GM12878 (cell line): ENCODE results near the gene OR1L6.

Experiments used
- BRCA1 ChIP-seq: IDR thresholded peaks from 2 replicates; pipeline ENCODE4 v1.6.1; 2011; ENCODE audit warnings: low read depth, low read length, improper control_type of control experiment
- EZH2 ChIP-seq: IDR thresholded peaks from 2 replicates; pipeline ENCODE4 v1.6.1; 2012; ENCODE audit warnings: low read depth, mild to moderate bottlenecking, control low read depth, inconsistent platforms, low read length, borderline replicate concordance; ENCODE audit not compliant: control insufficient read depth
- FOXM1 ChIP-seq: IDR thresholded peaks from 2 replicates; pipeline ENCODE4 v1.6.1; 2012; ENCODE audit warnings: low read depth, mild to moderate bottlenecking, inconsistent platforms, low read length, moderate library complexity
- MTA3 ChIP-seq: IDR thresholded peaks from 2 replicates; pipeline ENCODE4 v1.6.1; 2012; ENCODE audit warnings: low read length, inconsistent platforms, borderline replicate concordance
- MYB ChIP-seq: fragments of 150-350 bp; IDR thresholded peaks from 2 replicates; pipeline ENCODE4 v1.6.1; 2014; ENCODE audit warnings: mild to moderate bottlenecking, low read depth, low read length, borderline replicate concordance
- SREBF2 ChIP-seq: IDR thresholded peaks from 2 replicates; pipeline ENCODE4 v1.6.1; 2012; ENCODE audit warnings: mild to moderate bottlenecking, low read length
- TF ChIP-seq, protein P1 (sequence below): IDR thresholded peaks from 2 replicates; pipeline ENCODE4 v1.6.1; 2012; ENCODE audit warnings: low read depth, low read length, improper control_type of control experiment
- TF ChIP-seq, protein P2 (sequence below), 3 experiments: IDR thresholded peaks in 2 of 3; conservative IDR thresholded peaks in 1 of 3; 2 replicates each; pipeline ENCODE4 v1.5.1; 2011; ENCODE audit warnings: low read depth in 3 of 3, low read length in 3 of 3, mild to moderate bottlenecking in 3 of 3, control low read depth in 2 of 3, moderate library complexity in 2 of 3, inconsistent platforms in 1 of 3, mixed read lengths in 1 of 3; ENCODE audit not compliant: control insufficient read depth in 2 of 3, insufficient read depth in 1 of 3; ENCODE audit errors: extremely low read depth in 1 of 3
- TF ChIP-seq, protein P3 (sequence below): IDR thresholded peaks from 2 replicates; pipeline ENCODE4 v1.6.1; 2011; ENCODE audit warnings: mild to moderate bottlenecking, low read depth, low read length, moderate library complexity; ENCODE audit not compliant: insufficient replicate concordance

DNA sequence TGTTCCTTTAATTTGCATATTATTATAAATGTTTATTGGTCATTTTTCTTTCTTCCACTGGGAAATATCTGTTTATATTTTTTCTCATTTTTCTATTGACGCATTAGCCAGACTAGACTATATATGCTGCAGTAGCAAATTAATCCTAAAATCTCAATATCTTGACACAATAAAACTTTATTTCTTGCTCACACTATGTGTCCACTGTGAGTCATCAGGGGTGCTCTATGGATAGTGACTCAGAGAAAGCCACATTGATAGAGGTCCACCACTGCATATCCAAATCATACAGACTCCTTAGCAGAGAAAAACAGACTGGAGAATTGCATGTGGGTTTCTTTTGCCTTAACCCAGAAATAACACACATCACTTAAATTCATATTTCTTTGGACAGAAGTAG is 46.4 kb upstream of the OR1L6 start:
- TF ChIP-seq BRCA1: no peak
- TF ChIP-seq FOXM1: no peak
- TF ChIP-seq, protein P1, sequence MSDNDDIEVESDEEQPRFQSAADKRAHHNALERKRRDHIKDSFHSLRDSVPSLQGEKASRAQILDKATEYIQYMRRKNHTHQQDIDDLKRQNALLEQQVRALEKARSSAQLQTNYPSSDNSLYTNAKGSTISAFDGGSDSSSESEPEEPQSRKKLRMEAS: no peak
- TF ChIP-seq, protein P2, sequence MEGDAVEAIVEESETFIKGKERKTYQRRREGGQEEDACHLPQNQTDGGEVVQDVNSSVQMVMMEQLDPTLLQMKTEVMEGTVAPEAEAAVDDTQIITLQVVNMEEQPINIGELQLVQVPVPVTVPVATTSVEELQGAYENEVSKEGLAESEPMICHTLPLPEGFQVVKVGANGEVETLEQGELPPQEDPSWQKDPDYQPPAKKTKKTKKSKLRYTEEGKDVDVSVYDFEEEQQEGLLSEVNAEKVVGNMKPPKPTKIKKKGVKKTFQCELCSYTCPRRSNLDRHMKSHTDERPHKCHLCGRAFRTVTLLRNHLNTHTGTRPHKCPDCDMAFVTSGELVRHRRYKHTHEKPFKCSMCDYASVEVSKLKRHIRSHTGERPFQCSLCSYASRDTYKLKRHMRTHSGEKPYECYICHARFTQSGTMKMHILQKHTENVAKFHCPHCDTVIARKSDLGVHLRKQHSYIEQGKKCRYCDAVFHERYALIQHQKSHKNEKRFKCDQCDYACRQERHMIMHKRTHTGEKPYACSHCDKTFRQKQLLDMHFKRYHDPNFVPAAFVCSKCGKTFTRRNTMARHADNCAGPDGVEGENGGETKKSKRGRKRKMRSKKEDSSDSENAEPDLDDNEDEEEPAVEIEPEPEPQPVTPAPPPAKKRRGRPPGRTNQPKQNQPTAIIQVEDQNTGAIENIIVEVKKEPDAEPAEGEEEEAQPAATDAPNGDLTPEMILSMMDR (IDR thresholded peaks at IDR 0.05 in 2 of 3, conservative IDR thresholded peaks at IDR 0.05 in 1 of 3; ENCODE audit: control insufficient read depth in 2 of 3, extremely low read depth in 1 of 3, insufficient read depth in 1 of 3, low read depth in 3 of 3, low read length in 3 of 3): no peak
- TF ChIP-seq MTA3: no peak
- TF ChIP-seq, protein P3, sequence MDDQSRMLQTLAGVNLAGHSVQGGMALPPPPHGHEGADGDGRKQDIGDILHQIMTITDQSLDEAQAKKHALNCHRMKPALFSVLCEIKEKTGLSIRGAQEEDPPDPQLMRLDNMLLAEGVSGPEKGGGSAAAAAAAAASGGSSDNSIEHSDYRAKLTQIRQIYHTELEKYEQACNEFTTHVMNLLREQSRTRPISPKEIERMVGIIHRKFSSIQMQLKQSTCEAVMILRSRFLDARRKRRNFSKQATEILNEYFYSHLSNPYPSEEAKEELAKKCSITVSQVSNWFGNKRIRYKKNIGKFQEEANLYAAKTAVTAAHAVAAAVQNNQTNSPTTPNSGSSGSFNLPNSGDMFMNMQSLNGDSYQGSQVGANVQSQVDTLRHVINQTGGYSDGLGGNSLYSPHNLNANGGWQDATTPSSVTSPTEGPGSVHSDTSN: no peak
- no peak for TF ChIP-seq MYB
- no peak for TF ChIP-seq SREBF2
- no peak for TF ChIP-seq EZH2
